ENCODE measurements around the gene MYO5C.

GRCh38 chr15:52191207-52191606 is 104.4 kb downstream of the MYO5C start, which contains the start of gene GNB5:
- TF ChIP-seq CTCF (IDR thresholded peaks at IDR 0.05; ENCODE audit: extremely low read depth in 1 of 2, insufficient read depth in 1 of 2, low read depth in 1 of 2, low read length in 2 of 2) (no peak), JUN (IDR thresholded peaks at IDR 0.05; ENCODE audit: borderline replicate concordance, insufficient read depth, insufficient read length, low read depth) (no peak), POLR2AphosphoS5 (IDR thresholded peaks at IDR 0.05; ENCODE audit: insufficient read depth, low read depth, low read length) (no peak), POLR2A (IDR thresholded peaks at IDR 0.05; ENCODE audit: low read depth, low read length) (no peak), EZH2 (IDR thresholded peaks at IDR 0.05; ENCODE audit: borderline replicate concordance, low read depth, low read length, severe bottlenecking) (no peak), MYC (IDR thresholded peaks at IDR 0.05; ENCODE audit: low read depth, low read length) (no peak), FOS (IDR thresholded peaks at IDR 0.05; ENCODE audit: borderline replicate concordance, insufficient read depth, low read length) (no peak), GATA2 (IDR thresholded peaks at IDR 0.05; ENCODE audit: insufficient read depth, insufficient read length, low read depth, low read length) (no peak)
- TF ChIP-seq, protein P1, sequence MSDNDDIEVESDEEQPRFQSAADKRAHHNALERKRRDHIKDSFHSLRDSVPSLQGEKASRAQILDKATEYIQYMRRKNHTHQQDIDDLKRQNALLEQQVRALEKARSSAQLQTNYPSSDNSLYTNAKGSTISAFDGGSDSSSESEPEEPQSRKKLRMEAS (IDR thresholded peaks at IDR 0.05; ENCODE audit: insufficient read depth, insufficient read length) = no peak
